OCI-LY7 (cell line): Measurements from ENCODE around the gene TMEM95. TPM values are rescaled to one million over a fixed set of nuclear protein-coding genes. Genes with fewer than 3 reads are reported as not detected.

Source experiments
- BruUV-seq: library from RNA; stranded (reverse); fragments of 400-500 nt; replicated peaks from 2 replicates; lab custom pipeline; 2021; lab: Mats Ljungman, UMichigan
- CTCF ChIA-PET: fragments of 300-600 bp; sonication (Branson Sonifier 250); formaldehyde crosslinking; loops from one replicate; lab custom pipeline; 2022; ENCODE audit warnings: antibody characterized with exemption; ENCODE audit not compliant: unreplicated experiment; lab: Charles Lee
- POLR2A ChIA-PET: fragments of 300-600 bp; sonication (Branson Sonifier 250); formaldehyde crosslinking; loops from one replicate; lab custom pipeline; 2022; ENCODE audit warnings: antibody characterized with exemption; lab: Charles Lee
- DNase-seq: peaks from one replicate; pipeline ENCODE4 v3.0.0-alpha.2; 2015; ENCODE audit warnings: low spot score
- H2AFZ ChIP-seq: fragments of 200-600 bp; sonication (generic), shearing (Covaris generic); 2 replicates; pipeline ENCODE4 v1.6.1; 2014; ENCODE audit warnings: mild to moderate bottlenecking, antibody characterized with exemption, low read length, moderate library complexity
- H3K27ac ChIP-seq: fragments of 200-600 bp; sonication (generic); 2 replicates; pipeline ENCODE4 v1.5.1; 2014; ENCODE audit warnings: mixed run types, low read depth, mild to moderate bottlenecking, moderate library complexity, low read length, inconsistent platforms; ENCODE audit not compliant: poor library complexity, severe bottlenecking
- H3K36me3 ChIP-seq: fragments of 200-600 bp; sonication (generic); 2 replicates; pipeline ENCODE4 v1.6.1; 2014; ENCODE audit warnings: mild to moderate bottlenecking, antibody characterized with exemption, low read length, moderate library complexity, mixed read lengths; ENCODE audit not compliant: insufficient read depth
- H3K4me1 ChIP-seq: fragments of 200-600 bp; sonication (generic); 2 replicates; pipeline ENCODE4 v1.5.1; 2014; ENCODE audit warnings: mild to moderate bottlenecking, low read length; ENCODE audit not compliant: insufficient read depth, poor library complexity, severe bottlenecking
- H3K4me2 ChIP-seq: fragments of 200-600 bp; sonication (generic); 2 replicates; pipeline ENCODE4 v1.6.1; 2014; ENCODE audit warnings: mild to moderate bottlenecking, low read length
- H3K4me3 ChIP-seq: fragments of 200-600 bp; sonication (generic); 2 replicates; pipeline ENCODE4 v1.5.1; 2014; ENCODE audit warnings: mild to moderate bottlenecking, low read depth, low read length; ENCODE audit not compliant: poor library complexity, severe bottlenecking
- H3K79me2 ChIP-seq: fragments of 200-600 bp; sonication (generic); 2 replicates; pipeline ENCODE4 v1.6.1; 2016; ENCODE audit warnings: low read depth, mild to moderate bottlenecking, low read length, moderate library complexity, mixed read lengths; ENCODE audit not compliant: insufficient read depth
- H3K9me2 ChIP-seq: fragments of 200-600 bp; sonication (generic); 2 replicates; pipeline ENCODE4 v1.6.1; 2016; ENCODE audit warnings: mild to moderate bottlenecking, low read length, mixed read lengths; ENCODE audit not compliant: insufficient read depth
- H3K9me3 ChIP-seq: fragments of 200-600 bp; sonication (generic); 2 replicates; pipeline ENCODE4 v1.6.1; 2014; ENCODE audit warnings: mild to moderate bottlenecking, mixed run types, low read length, mixed read lengths
- H4K20me1 ChIP-seq: fragments of 200-600 bp; sonication (generic); 2 replicates; pipeline ENCODE4 v1.6.1; 2014; ENCODE audit warnings: mild to moderate bottlenecking, antibody characterized with exemption, low read length, moderate library complexity, mixed read lengths; ENCODE audit not compliant: insufficient read depth
- EZH2phosphoT487 ChIP-seq: fragments of 200-600 bp; sonication (generic); IDR thresholded peaks from 2 replicates; pipeline ENCODE4 v1.6.1; 2018; ENCODE audit warnings: low read depth, borderline replicate concordance, mild to moderate bottlenecking, mixed run types, antibody characterized with exemption, low read length, moderate library complexity, mixed read lengths
- intact Hi-C: fragments of 100-400 bp; cut with micrococcal nuclease; formaldehyde crosslinking; loops from one replicate; pipeline ENCODE4 v1.10.0; 2022; ENCODE audit not compliant: unreplicated experiment
- total RNA-seq, 2 experiments: library from RNA; depleted of rRNA in 1 of 2; stranded (reverse); fragments of >200 nt in 1 of 2; shearing (Covaris generic) in 1 of 2; gene quantifications; 2 replicates each; pipeline ENCODE4 v1.2.3, GENCODE V29; 2014 to 2022
- TF ChIP-seq, protein P1 (sequence below): fragments of 200-600 bp; sonication (generic); conservative IDR thresholded peaks from 2 replicates; pipeline ENCODE4 v1.5.1; 2014; ENCODE audit warnings: mild to moderate bottlenecking, antibody characterized with exemption, low read length, moderate library complexity, mixed read lengths

TMEM95 gene
- total RNA-seq, 2 experiments from 2014 or later = not detected

DNA sequence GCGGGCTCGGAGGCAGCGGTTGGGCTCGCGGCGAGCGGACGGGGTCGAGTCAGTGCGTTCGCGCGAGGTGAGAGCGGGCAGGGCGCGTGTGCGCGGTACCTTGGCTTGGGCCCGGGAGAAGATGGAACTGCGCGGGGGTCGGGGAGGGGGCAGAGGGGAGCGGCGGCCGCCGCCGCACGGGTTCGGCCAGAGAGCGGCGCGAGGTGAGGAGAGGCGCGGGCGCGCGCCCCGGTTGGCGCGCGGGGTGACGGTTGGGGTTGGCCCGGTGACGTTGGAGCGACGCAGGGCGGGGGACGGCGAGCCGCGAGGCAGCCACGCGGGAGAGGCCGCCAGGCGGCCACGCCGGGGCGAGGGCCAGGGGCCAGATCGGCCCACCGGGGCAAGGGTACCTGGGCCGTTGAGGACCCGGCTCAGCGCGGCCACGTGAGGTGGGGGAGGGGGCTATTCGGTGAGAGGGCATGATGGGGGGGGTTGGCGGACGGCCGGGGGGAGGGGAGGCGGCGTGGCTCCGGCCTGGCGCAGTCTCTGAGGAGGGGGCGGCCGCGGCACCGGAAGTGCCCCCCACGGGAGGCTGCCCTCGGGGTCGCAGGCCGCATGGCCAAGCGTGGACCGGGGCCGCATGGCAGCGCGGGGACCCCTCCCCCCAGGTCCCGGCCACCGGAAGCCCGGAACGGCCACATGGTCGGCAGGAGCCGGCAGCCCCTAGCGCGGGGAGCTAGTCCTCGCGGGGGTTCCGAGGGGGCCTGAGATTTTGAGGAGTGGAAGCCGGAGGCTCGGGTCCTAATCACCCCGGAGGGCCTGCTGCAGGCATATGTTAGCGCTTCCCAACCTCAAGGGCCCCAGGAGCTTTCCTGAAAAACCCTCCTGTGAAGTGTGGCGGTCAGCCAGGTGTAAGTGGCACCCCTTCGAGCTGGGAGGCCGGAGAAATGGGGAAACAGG is 47.0 kb upstream of the TMEM95 start:
- Histone ChIP-seq H4K20me1 (peaks cover 24% of the 10 kb centered on the region), H3K4me1 (peaks cover 45% of the 10 kb centered on the region), H3K79me2 (peaks cover 43% of the 10 kb centered on the region), H3K9me2 (no peaks in the 10 kb centered on the region), H3K9me3 (no peaks in the 10 kb centered on the region), H3K27ac (peak overlapping the region; percentile 95), H3K4me3 (peak overlapping the region; percentile 99), H3K36me3 (peaks cover 53% of the 10 kb centered on the region), H2AFZ (no peak overlapping the region), H3K4me2 (peak overlapping the region; percentile 77)
- BruUV-seq = no TSS peak
- intact Hi-C loops = loop anchor here (1.0 to 2.0 kb wide), 3 partner anchors 21 to 94 kb away; partner anchors contain the start of genes ELP5 and NEURL4
- CTCF ChIA-PET = no interaction called here
- DNase-seq = peak; percentile 69
- TF ChIP-seq, protein P1, sequence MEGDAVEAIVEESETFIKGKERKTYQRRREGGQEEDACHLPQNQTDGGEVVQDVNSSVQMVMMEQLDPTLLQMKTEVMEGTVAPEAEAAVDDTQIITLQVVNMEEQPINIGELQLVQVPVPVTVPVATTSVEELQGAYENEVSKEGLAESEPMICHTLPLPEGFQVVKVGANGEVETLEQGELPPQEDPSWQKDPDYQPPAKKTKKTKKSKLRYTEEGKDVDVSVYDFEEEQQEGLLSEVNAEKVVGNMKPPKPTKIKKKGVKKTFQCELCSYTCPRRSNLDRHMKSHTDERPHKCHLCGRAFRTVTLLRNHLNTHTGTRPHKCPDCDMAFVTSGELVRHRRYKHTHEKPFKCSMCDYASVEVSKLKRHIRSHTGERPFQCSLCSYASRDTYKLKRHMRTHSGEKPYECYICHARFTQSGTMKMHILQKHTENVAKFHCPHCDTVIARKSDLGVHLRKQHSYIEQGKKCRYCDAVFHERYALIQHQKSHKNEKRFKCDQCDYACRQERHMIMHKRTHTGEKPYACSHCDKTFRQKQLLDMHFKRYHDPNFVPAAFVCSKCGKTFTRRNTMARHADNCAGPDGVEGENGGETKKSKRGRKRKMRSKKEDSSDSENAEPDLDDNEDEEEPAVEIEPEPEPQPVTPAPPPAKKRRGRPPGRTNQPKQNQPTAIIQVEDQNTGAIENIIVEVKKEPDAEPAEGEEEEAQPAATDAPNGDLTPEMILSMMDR = no peak
- TF ChIP-seq EZH2phosphoT487 = no peak
- POLR2A ChIA-PET = interaction anchor here (0.8 to 3.2 kb wide), 3 partner anchors 12 to 29 kb away, joined by 3 to 8 read pairs (median 5); partner anchors contain the start of genes ACAP1 and NEURL4

GRCh38 chr17:7308625-7309433 is 46.1 kb upstream of the TMEM95 start:
- Histone ChIP-seq H4K20me1 (peaks cover 24% of the 10 kb centered on the region), H3K4me2 (peak overlapping the region; percentile 77), H3K4me1 (peaks cover 54% of the 10 kb centered on the region), H3K4me3 (peak overlapping the region; percentile 99), H3K36me3 (peaks cover 62% of the 10 kb centered on the region), H2AFZ (no peak overlapping the region), H3K79me2 (peaks cover 43% of the 10 kb centered on the region), H3K9me2 (no peaks in the 10 kb centered on the region), H3K9me3 (no peaks in the 10 kb centered on the region), H3K27ac (peak overlapping the region; percentile 95)
- ChIA-PET CTCF (interaction anchor here (0.6 kb wide), 3 partner anchors 28 to 318 kb away, joined by 3 to 5 read pairs (median 3); partner anchors contain the start of gene ACAP1), POLR2A (interaction anchor here (0.6 to 3.2 kb wide), 4 partner anchors 11 to 28 kb away, joined by 3 to 8 read pairs (median 4); partner anchors contain the start of genes ACAP1 and NEURL4)
- intact Hi-C loops = no loop called here
- TF ChIP-seq, protein P1 = no peak
- no peak for TF ChIP-seq EZH2phosphoT487
- peak; percentile 76 for DNase-seq
- TSS peak; percentile 95 for BruUV-seq
